GM21619 (cell line): Measurements from ENCODE around the gene PCDH9.
"Not testable (repeated sequence)": the region's sequence is repeated elsewhere in the genome, so short reads cannot be mapped to it uniquely, and the experiment has no call there.

Source experiments
- ATAC-seq: cut with Tn5 transposase; IDR thresholded peaks from one replicate; pipeline ENCODE4 v1.9.1; 2021; ENCODE audit not compliant: unreplicated experiment

PCDH9 gene

DNA sequence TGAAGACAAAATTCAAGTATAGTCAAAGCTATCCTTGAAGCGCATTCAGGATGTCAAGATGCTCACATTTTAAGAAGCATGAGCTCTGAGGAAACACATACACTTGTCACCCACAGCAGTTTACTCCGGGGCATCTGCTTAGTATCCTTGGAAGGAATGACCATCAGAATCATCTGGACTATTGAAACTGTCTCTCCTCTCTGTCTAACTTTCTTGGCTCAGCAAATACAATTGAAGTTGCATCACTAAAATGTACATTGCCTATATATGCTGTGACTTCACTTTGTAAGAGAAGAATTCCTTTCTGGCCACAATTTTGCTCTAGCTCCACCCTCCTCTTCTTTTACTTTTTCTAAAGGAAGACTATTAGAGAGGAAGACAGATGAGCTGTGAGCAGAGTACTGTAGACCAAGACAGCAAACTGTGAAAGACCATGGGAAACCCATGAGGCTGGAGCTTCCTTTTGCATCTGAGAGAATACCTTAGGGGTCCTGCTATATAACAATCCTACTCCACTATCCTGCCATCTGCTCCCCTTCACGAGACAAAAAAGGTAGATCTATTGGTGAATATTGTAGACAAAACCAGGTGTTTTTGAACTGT, 906.3 kb downstream of the PCDH9 start:
- ATAC-seq: no peak

DNA sequence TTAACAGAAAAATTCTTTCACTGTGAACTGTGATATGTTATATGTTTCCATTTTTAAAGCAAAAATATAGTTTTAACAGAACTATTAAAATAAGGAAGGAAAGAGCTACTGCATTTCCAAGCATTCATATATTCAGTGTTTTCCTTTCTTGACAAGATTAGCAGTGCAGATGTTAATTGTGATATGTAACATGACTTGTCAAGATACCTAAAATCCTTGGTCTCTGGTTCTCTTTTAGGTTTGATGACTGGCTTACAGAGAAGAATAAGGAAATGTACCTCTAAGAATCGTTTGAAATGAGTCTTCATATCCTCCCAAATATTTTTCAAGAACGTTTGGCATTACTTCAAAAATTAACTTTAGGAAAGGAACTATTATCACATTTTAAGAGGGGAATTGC, 907.2 kb downstream of the PCDH9 start:
- ATAC-seq: no peak

DNA sequence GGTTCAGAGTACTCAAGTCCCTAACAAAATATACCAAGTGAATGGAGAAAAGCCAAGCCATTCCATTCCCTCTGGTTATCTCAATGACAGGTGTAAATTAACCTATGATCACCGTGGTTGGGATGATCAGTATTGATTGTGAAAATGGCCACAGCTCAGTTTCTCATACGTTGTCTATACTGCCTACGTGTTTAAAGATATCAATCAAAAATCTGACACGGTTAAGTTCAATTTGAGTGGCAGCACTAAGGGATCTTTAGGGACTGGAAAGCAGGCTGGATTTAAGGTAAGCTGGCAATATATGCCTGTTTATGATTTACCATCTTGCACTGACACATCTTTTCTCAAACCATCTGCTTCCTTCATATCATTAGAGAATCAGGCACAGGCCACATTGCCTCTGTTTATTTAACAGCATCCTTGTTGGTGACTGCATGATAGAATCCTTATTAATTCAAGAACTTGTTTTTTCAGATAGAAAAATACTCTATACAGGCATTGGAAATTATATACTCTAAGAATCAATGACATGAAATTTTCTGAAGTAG, 907.9 kb downstream of the PCDH9 start:
- ATAC-seq: no peak

DNA sequence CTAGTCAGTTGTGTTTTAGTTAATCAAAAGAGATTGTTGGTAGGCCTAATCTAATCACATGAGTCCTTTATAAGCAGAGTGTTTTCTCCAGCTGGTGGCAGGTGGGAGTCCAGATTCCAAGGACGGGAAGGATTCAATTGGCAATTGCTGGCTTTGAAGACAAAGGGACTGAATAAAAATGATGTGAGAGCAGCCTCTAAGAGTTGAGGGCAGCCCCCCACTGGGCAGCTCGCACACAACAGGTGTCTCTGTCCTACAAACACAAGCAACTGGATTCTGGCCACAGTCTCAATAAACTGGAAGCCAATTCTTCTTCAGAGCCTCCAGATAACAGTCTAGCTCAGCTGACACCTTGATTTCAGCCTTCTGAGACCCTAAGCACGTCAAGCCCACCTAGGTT, 915.2 kb downstream of the PCDH9 start:
- ATAC-seq: no peak

DNA sequence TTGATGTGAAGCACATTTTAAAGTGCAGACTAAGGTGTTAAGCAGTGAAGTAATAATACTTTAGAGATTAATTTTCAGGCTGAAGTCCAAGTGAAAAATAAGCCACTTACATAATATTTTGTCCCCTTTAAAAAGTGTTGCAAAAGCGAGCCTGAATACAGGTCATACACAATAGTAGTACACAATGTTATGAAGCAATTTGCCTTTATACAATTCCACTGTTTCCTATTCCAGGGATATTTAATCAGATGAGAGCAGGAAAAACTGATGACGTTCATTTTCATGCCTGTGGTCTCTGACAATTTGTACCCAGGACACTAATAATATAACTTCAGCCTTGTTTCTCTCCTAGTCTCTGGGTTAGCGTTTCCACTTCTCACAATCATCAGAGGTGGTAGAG, 916.7 kb downstream of the PCDH9 start:
- no peak for ATAC-seq

DNA sequence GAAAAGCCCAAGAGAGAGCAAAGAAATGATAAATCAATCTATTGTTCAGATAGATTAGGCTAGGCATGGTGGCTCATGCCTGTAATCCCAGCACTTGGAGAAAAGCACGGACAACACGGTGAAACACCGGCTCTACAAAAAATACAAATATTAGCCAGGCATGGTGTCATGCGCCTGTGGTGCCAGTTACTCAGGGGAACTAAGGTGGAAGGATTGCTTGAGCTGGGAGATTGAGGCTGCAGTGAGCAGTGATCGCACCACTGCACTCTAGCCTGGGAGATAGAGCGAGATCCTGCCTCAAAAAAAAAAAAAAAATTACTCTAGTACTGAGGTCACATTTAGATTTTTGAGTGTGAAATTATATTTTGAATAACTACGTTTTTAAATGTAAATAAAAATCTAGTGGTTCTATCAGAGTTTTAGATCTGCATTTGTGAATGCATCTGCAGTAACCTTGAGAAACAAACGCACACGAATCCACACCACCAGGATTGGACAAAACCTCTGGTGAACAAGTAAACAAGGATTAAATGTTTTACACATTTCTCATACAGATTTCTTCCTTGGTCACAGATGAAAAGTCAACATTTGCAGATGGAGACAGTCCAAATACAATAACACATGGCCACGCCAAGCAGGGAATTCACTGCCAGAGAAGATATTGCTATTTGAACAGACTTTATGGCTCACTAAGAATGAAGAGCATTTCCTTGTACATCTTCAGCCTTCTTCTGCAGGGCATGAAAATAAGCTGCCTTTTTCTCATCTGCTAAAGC, 917.6 kb downstream of the PCDH9 start:
- ATAC-seq: no peak

DNA sequence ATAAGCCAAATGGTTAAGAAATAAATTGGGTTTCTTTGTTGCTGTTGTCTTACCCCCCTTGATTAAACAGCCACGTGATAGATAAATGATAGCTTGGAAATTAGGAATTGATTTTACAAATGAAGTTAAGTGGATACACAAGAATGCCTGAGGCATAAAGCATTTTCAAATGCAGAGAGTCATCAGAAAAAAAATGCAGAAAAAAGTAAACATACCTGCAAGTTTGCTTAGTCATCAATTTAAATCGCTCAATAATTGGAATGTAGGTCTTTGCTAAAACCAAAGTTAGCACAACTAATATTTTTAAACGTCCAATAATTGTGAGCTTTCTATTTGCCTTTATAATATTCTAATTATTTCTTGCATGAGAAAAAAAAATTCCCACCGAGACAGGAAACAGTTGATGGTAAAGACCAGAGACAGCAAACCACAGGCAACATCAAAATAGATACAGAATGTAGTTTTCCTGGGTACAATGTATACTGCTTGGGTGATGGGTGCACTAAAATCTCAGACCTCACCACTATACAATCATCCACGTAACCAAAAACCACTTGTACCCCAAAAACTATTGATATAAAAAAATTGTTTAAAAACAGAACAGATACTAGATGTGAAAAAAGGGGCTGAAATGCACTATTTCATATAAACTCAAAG, 924.0 kb downstream of the PCDH9 start:
- no peak for ATAC-seq

DNA sequence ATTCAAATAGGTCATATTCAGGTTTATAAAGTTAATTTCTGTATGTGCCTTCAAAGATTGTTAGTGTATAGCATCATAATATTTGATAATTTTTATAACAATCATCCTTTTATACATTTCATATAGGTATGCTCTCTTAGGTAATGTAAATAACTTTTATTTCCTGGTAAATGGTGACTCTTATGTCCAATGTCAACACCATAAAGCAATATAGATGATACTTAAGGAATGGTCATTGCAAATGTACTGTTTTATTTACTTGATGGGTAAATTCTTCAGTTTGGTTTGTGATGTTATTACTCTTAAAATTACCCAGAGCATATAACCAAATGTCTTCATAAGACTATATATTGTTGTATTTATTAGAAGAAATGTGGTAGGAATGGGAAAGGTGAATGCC, 928.7 kb downstream of the PCDH9 start:
- no peak for ATAC-seq

DNA sequence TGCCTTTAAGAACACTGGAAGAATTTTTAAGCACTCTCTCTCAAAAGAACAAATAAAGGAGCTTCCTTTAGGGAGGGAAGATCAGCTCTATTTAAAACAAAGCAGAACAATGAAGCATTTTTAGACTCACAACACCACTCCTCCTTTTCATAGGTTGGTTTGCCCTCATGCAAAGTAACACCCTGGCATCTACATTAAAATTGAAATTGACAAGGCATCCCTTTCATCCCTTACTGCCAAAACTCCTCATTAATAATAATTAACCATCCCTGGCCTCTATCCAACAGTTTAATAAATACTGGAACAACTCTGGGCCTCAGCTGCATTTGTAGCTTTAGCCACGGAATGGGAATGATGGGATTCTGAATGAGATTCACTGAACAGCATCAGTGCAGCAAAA, 929.1 kb downstream of the PCDH9 start:
- no peak for ATAC-seq

DNA sequence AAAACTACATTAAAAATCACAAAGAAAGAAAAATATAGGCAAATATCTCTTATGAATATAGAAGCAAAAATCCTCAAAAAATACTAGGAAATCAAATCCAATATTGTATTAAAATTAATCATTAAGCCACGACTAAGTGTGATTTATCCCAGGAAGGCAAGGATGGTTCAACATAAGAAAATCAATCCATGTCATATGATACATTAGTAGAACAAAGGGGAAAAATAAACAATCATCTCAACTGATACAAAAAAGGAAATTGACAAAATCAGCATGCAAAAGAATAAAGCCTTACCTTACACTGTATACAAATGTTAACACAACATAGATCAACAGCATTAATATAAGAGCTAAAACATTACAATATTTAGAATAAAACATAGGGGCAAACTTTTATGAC, 933.3 kb downstream of the PCDH9 start:
- no peak for ATAC-seq

DNA sequence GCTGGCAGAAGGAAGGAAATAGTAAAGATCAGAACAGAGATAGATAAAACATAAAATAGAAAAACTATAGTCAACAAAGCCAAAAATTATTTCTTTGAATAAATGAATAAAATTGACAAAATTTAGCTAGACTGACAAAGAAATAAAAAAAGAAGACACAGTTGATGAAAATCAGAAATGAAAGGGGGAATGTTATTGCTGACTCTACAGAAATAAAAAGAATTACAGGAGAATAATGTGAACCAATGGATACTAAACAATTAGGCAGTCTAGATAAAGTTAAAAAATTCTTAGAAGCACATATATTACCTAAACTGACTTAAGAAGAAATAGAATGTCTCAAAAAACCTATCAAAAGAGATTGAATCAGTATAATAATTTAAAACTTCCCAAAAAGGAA, 933.8 kb downstream of the PCDH9 start:
- no peak for ATAC-seq

DNA sequence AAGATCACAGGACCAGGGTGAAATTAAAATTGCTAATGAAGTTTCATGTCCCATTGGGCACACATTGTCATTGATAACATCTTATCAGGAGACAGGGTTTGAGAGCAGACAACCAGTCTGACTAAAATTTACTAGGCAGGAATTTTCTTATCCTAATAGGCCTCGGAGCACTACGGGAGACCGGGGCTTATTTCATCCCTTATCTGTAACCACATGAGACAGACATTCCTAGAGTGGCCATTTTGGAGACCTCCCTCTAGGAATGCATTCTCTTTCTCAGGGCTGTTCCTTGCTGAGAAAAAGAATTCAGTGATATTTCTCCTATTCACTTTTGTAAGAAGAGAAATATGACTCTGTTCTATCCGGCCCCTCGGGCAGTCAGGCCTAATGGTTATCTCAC, 943.3 kb downstream of the PCDH9 start:
- not testable (repeated sequence) for ATAC-seq

DNA sequence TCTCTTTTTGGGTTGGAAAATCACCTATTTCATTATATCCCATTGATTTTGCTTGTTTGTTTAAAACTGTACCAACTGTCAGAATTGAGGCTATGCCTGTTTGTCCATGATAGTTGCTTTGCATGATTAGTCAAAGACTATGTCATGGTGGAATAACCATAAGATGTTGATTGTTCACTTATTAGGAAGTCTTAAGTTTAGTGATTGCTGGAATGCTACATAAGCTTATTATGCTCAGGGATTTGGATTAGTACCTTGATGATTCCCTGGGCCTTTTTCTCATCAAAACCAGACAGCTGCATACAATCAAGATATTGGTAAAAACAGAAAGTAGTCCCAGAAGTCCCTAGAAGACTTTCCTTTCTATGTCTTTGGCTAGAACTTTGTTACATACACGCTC, 954.7 kb downstream of the PCDH9 start:
- ATAC-seq: no peak

DNA sequence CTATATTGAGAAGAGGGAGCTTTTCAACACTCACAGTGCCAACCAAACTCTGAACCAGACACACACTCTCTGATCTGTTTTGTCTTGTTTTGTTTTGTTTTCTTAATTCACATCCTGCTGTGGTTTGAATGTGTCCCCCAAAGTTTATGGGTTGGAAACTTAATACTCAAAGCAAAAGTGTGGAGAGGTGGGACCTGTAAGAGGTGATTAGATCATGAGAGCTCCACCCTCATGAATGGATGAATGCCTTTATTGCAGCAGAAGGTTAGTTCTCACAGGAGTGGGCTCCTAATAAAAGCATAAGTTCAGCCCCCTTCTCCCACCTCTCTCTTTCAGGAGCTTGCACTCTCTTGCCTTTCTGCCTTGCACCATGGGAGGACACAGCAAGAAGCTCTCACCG, 957.1 kb downstream of the PCDH9 start:
- ATAC-seq: no peak

DNA sequence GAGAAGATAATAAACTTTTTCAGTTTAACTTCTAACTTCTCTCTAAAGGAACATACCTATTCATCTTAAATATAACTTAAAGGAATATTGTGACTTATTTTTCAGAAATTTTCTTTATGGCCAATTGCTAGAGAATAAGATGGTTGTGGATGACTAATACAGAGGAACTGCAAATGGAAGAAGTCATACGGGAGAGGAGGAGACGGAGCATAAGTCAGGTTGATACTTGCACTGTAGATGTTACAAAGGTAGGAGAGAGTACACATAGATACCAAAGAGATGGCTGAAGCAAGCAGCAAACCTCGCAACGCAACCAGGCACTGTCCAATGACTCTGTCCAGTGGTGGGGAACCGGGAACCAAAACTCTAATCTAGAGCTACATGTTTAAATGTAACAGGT, 963.4 kb downstream of the PCDH9 start:
- ATAC-seq: no peak

DNA sequence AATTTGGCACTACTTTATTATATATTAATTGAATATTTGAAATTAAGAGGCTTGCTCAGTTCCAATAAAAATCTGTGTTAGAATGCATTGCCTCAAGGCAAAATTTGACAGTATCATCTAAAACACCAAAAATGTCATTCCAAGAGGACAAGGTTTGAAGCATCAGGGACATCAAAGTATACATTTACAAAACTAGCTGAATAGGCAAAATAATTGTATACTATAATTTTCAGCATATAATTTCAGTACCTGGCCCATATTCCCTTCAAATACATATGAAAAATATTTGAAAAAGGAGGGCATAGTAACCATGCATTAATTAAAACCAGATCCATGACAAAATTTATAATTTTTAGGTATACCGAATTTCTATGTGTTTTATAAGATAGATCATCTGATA, 963.8 kb downstream of the PCDH9 start:
- no peak for ATAC-seq

DNA sequence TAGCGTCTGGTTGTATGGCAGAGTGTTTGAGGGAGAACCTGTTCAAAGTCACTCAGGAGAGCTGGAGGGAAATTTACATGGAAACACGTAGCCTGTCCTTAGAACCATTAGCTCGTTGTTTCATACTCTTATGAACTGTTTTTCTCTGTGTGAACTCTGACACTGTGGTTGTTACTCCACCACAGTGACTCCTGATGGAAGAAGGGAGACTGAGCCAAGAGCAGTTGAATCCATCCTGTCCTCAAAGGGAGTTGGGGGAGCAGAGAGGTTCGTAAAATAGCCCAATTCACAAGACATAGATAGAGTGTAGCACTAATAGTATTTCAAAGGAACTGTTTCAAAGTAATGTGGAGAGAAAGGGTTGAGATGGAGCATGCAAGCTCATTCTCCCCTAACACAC, 964.8 kb downstream of the PCDH9 start:
- no peak for ATAC-seq

DNA sequence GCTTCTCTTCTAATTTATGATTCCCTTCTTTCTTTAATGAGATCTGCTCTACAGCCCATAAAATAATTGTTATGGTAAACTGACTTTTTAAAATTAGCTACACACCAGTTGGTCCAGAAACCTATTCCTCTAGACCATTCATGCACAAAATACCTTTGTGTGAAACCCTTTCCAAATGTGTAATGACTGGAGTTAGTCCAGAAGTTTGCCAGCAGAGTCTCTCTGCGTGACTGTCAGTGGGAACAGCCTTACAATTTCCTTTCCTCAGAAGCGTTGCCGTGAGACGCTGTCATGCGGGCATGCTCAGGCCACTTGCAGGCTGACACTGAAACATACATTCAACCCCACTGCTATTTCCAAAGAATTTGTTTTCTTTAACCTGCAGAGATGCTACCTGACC, 965.2 kb downstream of the PCDH9 start:
- no peak for ATAC-seq

DNA sequence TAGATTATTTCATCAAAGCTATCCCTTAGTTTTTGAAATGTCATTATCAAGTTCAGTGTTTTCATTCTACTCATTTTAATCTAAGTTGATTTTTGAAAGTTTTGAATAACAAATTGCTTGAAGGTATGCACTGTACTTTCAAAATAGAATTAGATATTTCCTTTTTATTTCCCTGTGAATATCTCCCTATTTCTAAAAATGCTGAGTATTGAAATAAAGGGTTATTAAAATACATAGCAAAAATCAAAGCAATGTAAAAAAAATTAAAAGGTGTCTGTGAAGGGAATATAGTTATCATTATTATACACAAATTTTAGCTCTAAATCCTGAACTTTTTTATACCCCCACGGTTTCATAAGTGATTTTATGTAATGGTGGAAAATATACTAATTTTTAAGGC, 967.8 kb downstream of the PCDH9 start:
- ATAC-seq: no peak

DNA sequence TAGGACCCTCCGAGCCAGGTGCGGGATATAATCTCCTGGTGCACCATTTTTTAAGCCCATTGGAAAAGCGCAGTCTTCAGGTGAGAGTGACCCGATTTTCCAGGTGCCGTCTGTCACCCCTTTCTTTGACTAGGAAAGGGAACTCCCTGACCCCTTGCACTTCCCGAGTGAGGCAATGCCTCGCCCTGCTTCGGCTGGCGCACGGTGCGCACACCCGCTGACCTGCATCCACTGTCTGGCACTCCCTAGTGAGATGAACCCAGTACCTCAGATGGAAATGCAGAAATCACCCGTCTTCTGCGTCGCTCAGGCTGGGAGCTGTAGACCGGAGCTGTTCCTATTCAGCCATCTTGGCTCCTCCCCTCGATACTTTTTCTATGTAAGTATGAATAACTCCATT, 970.7 kb downstream of the PCDH9 start:
- not testable (repeated sequence) for ATAC-seq
